GM21737 (cell line): ENCODE results near the gene ZNF436.
"Not testable (repeated sequence)": the region's sequence is repeated elsewhere in the genome, so short reads cannot be mapped to it uniquely, and the experiment has no call there.

Experiments
- ATAC-seq: cut with Tn5 transposase; IDR thresholded peaks from one replicate; pipeline ENCODE4 v1.9.1; 2021; ENCODE audit warnings: mild to moderate bottlenecking, moderate library complexity; ENCODE audit not compliant: unreplicated experiment

The ZNF436 gene

GRCh38 chr1:23330846-23331245, 38.8 kb downstream of the ZNF436 start:
- no peak for ATAC-seq

- ATAC-seq: no peak
These were observed 44.2 kb downstream of the ZNF436 start for GRCh38 chr1:23325393-23325792.

GRCh38 chr1:23322770-23323169, 46.9 kb downstream of the ZNF436 start:
- no peak for ATAC-seq

- not testable (repeated sequence) for ATAC-seq
These were observed 59.4 kb downstream of the ZNF436 start for GRCh38 chr1:23310280-23310679.
